ENCODE results near the gene NTNG2. TPM values are rescaled to one million over a fixed set of nuclear protein-coding genes. Genes with fewer than 3 reads are reported as not detected.

NTNG2 gene
- polyA plus RNA-seq, 4 donors = 0.33 to 0.50 (median 0.38) TPM

Other genes with a start within 250 kb of the NTNG2 start
- 10 to 100 TPM; 17.1 to 22.4 (median 21.8) TPM for gene MED27, start 82.2 kb upstream of the NTNG2 start, polyA plus RNA-seq (ENCODE audit: insufficient read length in 4 of 4)
- 10 to 100 TPM; 43.5 to 57.8 (median 51.7) TPM for gene SETX, start 192.9 kb downstream of the NTNG2 start, polyA plus RNA-seq (ENCODE audit: insufficient read length in 4 of 4)
- gene TTF1, start 244.8 kb downstream of the NTNG2 start, polyA plus RNA-seq (ENCODE audit: insufficient read length in 4 of 4) = 10 to 100 TPM; 14.0 to 20.6 (median 18.5) TPM
- 1 to 10 TPM in 2 of 4 donors, under 1 TPM in 2; 0.19 to 1.3 (median 1.1) TPM for gene CFAP77, start 248.2 kb downstream of the NTNG2 start, polyA plus RNA-seq (ENCODE audit: insufficient read length in 4 of 4)

Data from left renal pelvis (tissue), 4 donors.